B cell (primary cell): ENCODE results near the gene PCDHB16. TPM values are rescaled to one million over a fixed set of nuclear protein-coding genes. Genes with fewer than 3 reads are reported as not detected.

Experiments used
- ATAC-seq: fragments of 200-7000 bp; cut with Tn5 transposase; one replicate; pipeline ENCODE4 v1.10.0; 2021; ENCODE audit warnings: low read depth, mild to moderate bottlenecking, moderate number of reproducible peaks, moderate library complexity
- CTCF ChIA-PET: fragments of 350-600 bp; sonication (Branson Sonifier 250); formaldehyde crosslinking; loops from one replicate; lab custom pipeline; 2021; ENCODE audit warnings: antibody characterized with exemption, inconsistent platforms; lab: Charles Lee
- POLR2A ChIA-PET: fragments of 350-600 bp; sonication (Branson Sonifier 250); formaldehyde crosslinking; loops from one replicate; lab custom pipeline; 2021; ENCODE audit warnings: antibody characterized with exemption; lab: Charles Lee
- DNase-seq: peaks from one replicate; pipeline ENCODE4 v3.0.0; 2013
- H2AFZ ChIP-seq: 2 replicates; pipeline ENCODE4 v1.6.1; 2012; ENCODE audit warnings: mild to moderate bottlenecking, low read depth, low read length; ENCODE audit not compliant: insufficient read depth, poor library complexity, severe bottlenecking
- H3K27ac ChIP-seq, 2 donors: 1 replicate in 1 of 2; 2 replicates in 1 of 2; pipeline ENCODE4 v1.5.1; 2012 to 2013; ENCODE audit warnings: low read length in 2 of 2, mild to moderate bottlenecking in 2 of 2, moderate library complexity in 1 of 2
- H3K27me3 ChIP-seq, 4 experiments: fragments of 200-600 bp in 1 of 4; sonication (generic) in 1 of 4; replicated peaks in 1 of 4; 1 replicate in 2 of 4; 2 replicates in 2 of 4; pipeline versions ENCODE4 v1.6.1 to v1.7.0; 2013 to 2016; ENCODE audit warnings: low read length in 3 of 4, mild to moderate bottlenecking in 2 of 4, mixed read lengths in 1 of 4, moderate library complexity in 1 of 4; ENCODE audit not compliant: insufficient read depth in 4 of 4, control insufficient read depth in 3 of 4; ENCODE audit errors: control extremely low read depth in 1 of 4
- H3K36me3 ChIP-seq, 2 experiments: replicated peaks in 1 of 2; 1 replicate in 1 of 2; 2 replicates in 1 of 2; pipeline versions ENCODE4 v1.6.1 to v1.7.1; 2013; ENCODE audit warnings: low read length in 1 of 2; ENCODE audit not compliant: insufficient read depth in 2 of 2, control insufficient read depth in 1 of 2; ENCODE audit errors: control extremely low read depth in 1 of 2, extremely low read depth in 1 of 2
- H3K4me1 ChIP-seq, 2 donors: fragments of 200-600 bp in 1 of 2; sonication (generic) in 1 of 2; 1 replicate in 1 of 2; 2 replicates in 1 of 2; pipeline versions ENCODE4 v1.5.1 to v1.6.1; 2013 to 2017; ENCODE audit warnings: low read length in 2 of 2; ENCODE audit not compliant: control insufficient read depth in 2 of 2, insufficient read depth in 2 of 2
- H3K4me2 ChIP-seq: replicated peaks from 2 replicates; pipeline ENCODE3; 2012; ENCODE audit warnings: mild to moderate bottlenecking, low read depth, low read length; ENCODE audit not compliant: poor library complexity, severe bottlenecking
- H3K4me3 ChIP-seq, 5 experiments: fragments of 200-600 bp in 1 of 5; sonication (generic) in 1 of 5; 1 replicate in 3 of 5; 2 replicates in 2 of 5; pipeline versions ENCODE4 v1.5.1 to v1.7.0; 2011 to 2016; ENCODE audit warnings: low read length in 4 of 5, mild to moderate bottlenecking in 4 of 5, low read depth in 2 of 5, control low read depth in 1 of 5, moderate library complexity in 1 of 5; ENCODE audit not compliant: insufficient read depth in 1 of 5; ENCODE audit errors: control extremely low read depth in 1 of 5, extremely low read depth in 1 of 5
- H3K79me2 ChIP-seq: fragments of 200-600 bp; sonication (generic); one replicate; pipeline ENCODE4 v1.6.0; 2016; ENCODE audit warnings: low read length; ENCODE audit not compliant: control insufficient read depth, insufficient read depth
- H3K9ac ChIP-seq: fragments of 200-600 bp; sonication (generic); 2 replicates; pipeline ENCODE4 v1.6.1; 2017; ENCODE audit warnings: mild to moderate bottlenecking, low read length, moderate library complexity
- H3K9me3 ChIP-seq, 3 donors: one replicate each; pipeline versions ENCODE4 v1.6.1 to v1.7.1; 2013; ENCODE audit warnings: low read length in 2 of 3; ENCODE audit not compliant: control insufficient read depth in 2 of 3, insufficient read depth in 1 of 3; ENCODE audit errors: control extremely low read depth in 1 of 3
- H4K20me1 ChIP-seq: 2 replicates; pipeline ENCODE4 v1.6.0; 2012; ENCODE audit warnings: mild to moderate bottlenecking, low read length; ENCODE audit not compliant: insufficient read depth, control insufficient read depth, poor library complexity, severe bottlenecking
- H3K27ac Mint-ChIP-seq: one replicate; pipeline ENCODE4 v1.8.0; 2021; ENCODE audit warnings: mixed read lengths
- H3K27me3 Mint-ChIP-seq: one replicate; pipeline ENCODE4 v1.8.0; 2021; ENCODE audit warnings: mixed read lengths
- H3K4me1 Mint-ChIP-seq: one replicate; pipeline ENCODE4 v1.8.0; 2021; ENCODE audit warnings: mixed read lengths
- H3K4me3 Mint-ChIP-seq: one replicate; pipeline ENCODE4 v1.8.0; 2021; ENCODE audit warnings: mixed read lengths
- H3K9me3 Mint-ChIP-seq: one replicate; pipeline ENCODE4 v1.8.0; 2022; ENCODE audit warnings: mixed read lengths; ENCODE audit not compliant: insufficient read depth
- CTCF ChIP-seq: fragments of 200-600 bp; IDR thresholded peaks from one replicate; pipeline ENCODE4 v1.8.0; 2022; ENCODE audit warnings: antibody characterized with exemption, mild to moderate bottlenecking
- EZH2 ChIP-seq: IDR thresholded peaks from 2 replicates; pipeline ENCODE4 v1.6.1; 2012; ENCODE audit warnings: borderline replicate concordance, low read depth, mild to moderate bottlenecking, moderate library complexity, low read length; ENCODE audit not compliant: insufficient read depth, poor library complexity, severe bottlenecking
- WGBS: methylation state at CpG from one replicate; pipeline ENCODE4 v1.1.5; 2013; ENCODE audit warnings: missing lambda C conversion rate; ENCODE audit not compliant: insufficient coverage; 5-methylcytosine and 5-hydroxymethylcytosine counted together
- intact Hi-C: fragments of 100-400 bp; cut with micrococcal nuclease; formaldehyde crosslinking; loops from one replicate; pipeline ENCODE4 v1.10.0; 2022
- polyA plus RNA-seq: library from polyadenylated mRNA; depleted of rRNA; stranded (reverse); fragments of >200 nt; gene quantifications from 2 replicates; pipeline ENCODE4 v1.2.3, GENCODE V29; 2012
- total RNA-seq, 2 donors: library from RNA; stranded (reverse); fragments of 120-200 nt in 1 of 2; gene quantifications; 1 replicate in 1 of 2; 2 replicates in 1 of 2; pipeline versions ENCODE4 v1.2.3 to v1.2.4, GENCODE V29; 2013 to 2022

Gene PCDHB16
- total and polyA plus RNA-seq, 2 donors (not counting 1 experiment from before 2014, with no cell fraction given) = not detected

GRCh38 chr5:141196363-141196762, 14.2 kb downstream of the PCDHB16 start:
- DNase-seq = no peak

More at GRCh38 chr5:141196363-141196762, 14.2 kb downstream of the PCDHB16 start:
- Mint-ChIP-seq H3K27ac (no peak overlapping the region), H3K9me3 (peaks cover 9% of the 10 kb centered on the region), H3K4me3 (no peak overlapping the region), H3K27me3 (peaks cover 19% of the 10 kb centered on the region), H3K4me1 (no peaks in the 10 kb centered on the region)
- Histone ChIP-seq H3K4me2 (no peak overlapping the region), H3K79me2 (no peaks in the 10 kb centered on the region), H2AFZ (no peak overlapping the region), H3K9ac (no peak overlapping the region), H3K9me3 (peaks cover 4 to 19% (median 19%) of the 10 kb centered on the region in 3 donors), H3K27ac (no peak overlapping the region), H3K4me3 (no peak overlapping the region), H3K4me1 (no peaks in the 10 kb centered on the region), H3K36me3 (no peaks in the 10 kb centered on the region), H4K20me1 (no peaks in the 10 kb centered on the region), H3K27me3 (peaks cover 0 to 8% (median 4%) of the 10 kb centered on the region in 4 experiments)
- ChIA-PET POLR2A (no interaction called here), CTCF (no interaction called here)
- no CpG with 5 or more reads among the region's 3 CpGs for WGBS
- TF ChIP-seq CTCF = no peak
- no peak for TF ChIP-seq EZH2
- ATAC-seq = no peak
- intact Hi-C loops = no loop called here
